Stimulated activated CD8-positive, alpha-beta memory T cell treated with anti-CD3 and anti-CD28 coated beads, Interleukin-15, amount 100 ng/mL, for 1 hour (primary cell): Measurements from ENCODE around the gene NATD1.

Experiments used
- DNase-seq: peaks from one replicate; pipeline ENCODE4 v3.0.0-alpha.2; 2020; ENCODE audit warnings: low read depth

The NATD1 gene

DNA sequence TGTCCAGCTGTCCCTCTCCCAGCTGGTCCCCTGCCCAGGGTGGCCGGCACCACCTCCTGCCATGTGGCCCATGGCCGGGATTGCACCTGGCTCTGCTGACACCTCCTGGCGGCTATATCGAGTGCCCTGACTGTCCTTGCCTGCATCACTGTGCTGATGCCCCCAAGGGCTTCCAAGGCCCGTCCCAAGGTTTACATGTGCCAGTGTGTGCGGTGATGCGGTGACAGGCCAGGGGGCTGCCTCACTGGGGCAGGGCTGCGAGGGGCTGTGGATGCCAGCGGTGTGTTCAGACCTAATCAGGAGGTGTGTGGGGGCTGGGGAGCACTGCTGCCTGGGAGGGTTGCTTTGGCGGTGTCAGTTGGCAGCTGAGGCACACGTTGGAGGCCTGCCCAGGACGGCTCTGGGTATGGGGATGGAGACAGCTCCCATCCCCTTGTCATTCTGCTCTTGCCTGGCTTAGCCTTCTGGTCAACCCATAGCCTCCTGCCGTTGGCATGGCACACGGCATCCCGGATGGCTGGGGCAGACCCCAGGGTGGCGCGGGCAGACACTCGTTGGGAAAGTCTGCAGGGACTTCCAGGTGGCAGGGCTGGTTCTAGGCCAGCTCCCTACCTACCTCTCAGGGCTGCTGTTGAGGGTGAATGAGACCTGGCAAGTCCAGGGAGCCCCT, 36.8 kb upstream of the NATD1 start:
- DNase-seq, result no peak

- no peak for DNase-seq
Measured at GRCh38 chr17:21289175-21289901, 36.1 kb upstream of the NATD1 start.

- no peak for DNase-seq
Measured at GRCh38 chr17:21288571-21289017, 35.4 kb upstream of the NATD1 start.

DNA sequence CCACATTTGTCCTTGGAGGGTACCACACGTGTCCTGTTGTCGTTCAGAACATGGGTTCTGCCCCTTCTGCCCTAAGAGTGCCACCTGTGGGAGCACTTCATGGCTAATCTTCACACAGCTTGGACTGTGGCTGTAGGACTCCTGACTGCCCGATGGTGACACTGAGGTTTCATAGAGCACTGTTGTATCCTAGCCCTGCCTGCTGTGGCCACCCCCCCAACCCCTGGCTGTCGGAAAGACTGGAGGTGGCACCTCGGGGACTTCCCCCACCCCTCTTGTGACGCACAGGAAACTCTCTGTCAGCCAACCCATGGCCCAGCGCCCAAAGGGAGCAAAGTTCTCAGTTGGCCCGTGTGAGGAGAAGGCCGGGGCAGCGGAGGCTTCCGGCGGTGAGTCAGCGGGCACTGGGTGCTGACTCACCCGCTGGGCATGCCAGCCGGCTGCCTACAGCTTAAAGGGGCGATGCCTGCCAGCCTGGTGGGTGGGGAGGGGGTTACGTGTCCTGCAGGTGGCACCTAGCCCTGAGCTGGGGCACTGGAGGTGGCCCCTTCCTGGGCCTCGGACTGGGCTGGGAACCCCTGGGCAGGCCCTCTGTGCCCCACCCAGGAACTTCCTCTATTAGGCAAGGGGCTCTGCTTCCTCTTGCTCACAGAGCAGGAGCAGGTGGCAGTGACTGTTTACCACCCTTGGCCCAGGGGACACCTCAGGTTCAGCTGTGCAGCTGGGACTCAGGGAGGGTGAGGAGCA, 34.7 kb upstream of the NATD1 start:
- DNase-seq, result peak; percentile 97

- DNase-seq, result no peak
Measured at GRCh38 chr17:21286909-21287702, 33.9 kb upstream of the NATD1 start.

GRCh38 chr17:21286066-21286770, 33.0 kb upstream of the NATD1 start:
- DNase-seq, result no peak

DNA sequence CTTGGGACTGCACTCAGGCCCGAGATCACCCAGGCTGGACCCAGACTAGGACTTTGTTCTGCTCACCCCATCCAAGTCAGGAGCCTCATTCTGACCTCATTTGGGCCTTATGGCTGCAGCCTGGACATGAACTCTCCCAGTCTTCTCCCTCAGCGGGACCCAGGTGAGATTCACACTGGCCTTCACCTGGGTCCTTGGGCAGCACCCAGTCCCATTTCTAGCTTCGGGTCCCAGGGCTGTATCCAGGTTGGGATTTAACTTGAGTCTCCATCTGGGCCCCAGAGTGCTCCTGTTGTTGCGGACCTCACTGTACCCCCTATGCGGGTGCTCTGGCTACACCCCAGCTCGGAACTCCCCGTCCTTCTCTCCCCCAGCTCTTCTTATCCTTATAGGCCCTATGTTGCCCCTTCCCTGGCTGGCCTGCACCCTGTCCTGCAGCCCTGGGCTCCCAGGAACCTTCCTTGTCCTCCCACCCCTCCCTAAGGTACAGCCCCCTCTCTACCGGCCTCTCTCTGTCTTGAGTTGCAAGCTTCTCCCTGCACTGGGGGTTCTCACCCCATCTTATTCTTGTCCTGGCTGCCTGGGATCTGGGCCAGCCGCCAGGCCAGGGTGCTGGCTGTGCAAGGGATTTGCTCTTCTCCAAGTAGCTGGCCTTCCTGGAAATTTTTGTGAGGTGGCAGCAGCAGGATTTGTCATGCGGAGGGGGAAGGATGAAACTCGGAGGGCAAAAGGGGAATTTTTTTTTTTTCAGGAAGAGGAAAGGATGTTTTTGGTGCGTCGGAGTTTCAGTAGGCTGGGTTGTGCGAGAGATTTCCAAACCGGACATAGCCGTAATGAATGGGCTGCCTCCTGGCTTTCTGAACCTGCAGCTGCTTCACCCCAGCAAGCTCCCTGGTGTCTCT, 32.2 kb upstream of the NATD1 start:
- DNase-seq, result no peak

- DNase-seq, result peak; percentile 88
Measured at GRCh38 chr17:21284319-21285163, 31.3 kb upstream of the NATD1 start, which contains the start of gene MAP2K3. Gene MAP2K3 (plus strand): TSS chr17:21284711. CDS start chr17:21284921, 210 bp downstream.

GRCh38 chr17:21283482-21284318, 30.5 kb upstream of the NATD1 start:
- no peak for DNase-seq

DNA sequence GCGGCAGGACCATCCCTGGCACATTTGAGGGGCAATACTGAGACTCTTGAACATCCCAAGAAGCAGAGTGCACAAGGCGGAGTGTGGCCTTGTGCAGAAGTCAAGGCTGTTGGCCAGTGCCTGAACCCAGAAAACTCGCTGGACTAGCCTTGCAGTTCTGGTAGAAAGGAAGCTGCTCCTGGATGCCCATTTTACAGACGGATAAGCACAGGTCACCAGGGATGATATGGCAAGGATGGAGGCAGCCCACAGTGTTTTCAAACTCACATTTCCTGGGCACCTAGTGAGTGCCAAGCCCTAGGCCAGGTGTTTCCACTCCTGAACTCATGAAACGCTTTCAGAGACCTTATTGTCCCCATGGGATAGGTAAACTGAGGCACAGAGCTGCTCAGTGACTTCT, 29.6 kb upstream of the NATD1 start:
- DNase-seq, result no peak

DNA sequence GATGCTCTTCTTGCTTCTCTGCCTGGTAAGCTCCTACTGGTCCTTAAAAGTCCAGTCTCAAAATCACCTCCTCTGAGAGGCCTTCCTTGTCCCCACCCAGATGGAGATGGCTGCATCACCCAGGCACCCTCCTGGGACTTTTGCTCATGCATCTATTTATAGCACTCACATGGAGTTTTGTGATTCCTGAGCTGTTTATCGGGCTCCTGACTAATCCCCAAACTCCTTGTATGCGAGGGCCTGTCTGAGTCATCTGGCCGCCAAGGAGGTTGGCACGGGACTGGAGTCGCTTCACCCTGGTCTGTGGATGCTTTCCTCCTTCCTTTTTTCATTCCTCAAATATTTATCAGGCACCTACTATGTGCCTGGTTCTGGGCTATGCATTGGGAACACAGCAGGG, 29.0 kb upstream of the NATD1 start:
- DNase-seq, result no peak

DNA sequence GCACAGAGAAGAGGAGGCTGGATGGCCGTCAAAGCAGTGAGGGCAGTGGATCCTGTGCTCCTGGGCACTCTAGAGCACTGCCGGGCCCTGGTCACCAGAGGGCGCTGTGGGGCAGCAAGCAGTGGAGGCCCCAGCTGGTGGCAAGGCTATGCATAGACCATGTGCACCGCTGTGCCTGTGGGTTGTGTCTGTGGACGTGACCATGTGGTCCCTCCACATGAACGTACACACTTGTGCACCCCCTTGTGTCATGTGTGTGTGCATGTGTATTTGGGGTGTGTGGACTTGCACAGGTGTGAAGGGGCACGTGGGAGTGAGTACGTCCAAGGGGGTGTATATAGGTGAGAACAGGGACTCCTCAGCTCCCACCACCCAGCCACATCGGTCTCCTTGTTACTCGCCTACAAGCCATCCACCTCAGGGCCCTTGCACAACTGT, 26.9 kb upstream of the NATD1 start:
- DNase-seq, result peak; percentile 84

DNA sequence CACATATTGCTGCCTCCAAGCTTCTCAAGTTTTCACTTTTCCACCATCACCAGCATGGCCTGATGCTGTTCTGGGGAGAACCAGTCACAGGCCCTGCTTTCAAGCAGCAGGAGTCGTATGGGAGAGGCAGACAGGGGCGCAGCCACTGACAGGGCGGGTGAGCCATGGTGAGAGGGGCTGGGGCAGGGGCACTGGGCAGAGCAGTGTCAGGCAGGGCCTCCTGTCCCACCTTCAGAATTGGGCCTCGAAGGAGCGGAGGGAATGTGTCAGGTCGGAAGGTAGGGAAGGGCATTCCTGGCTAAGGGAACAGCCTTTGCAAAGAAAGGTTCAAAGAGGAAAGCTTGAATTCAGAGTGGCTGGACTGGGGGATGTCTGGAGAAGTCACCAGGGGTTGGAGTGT, 26.4 kb upstream of the NATD1 start:
- DNase-seq, result no peak

GRCh38 chr17:21279198-21279535, 26.0 kb upstream of the NATD1 start:
- DNase-seq, result no peak

GRCh38 chr17:21278450-21279197, 25.4 kb upstream of the NATD1 start:
- DNase-seq, result no peak

DNA sequence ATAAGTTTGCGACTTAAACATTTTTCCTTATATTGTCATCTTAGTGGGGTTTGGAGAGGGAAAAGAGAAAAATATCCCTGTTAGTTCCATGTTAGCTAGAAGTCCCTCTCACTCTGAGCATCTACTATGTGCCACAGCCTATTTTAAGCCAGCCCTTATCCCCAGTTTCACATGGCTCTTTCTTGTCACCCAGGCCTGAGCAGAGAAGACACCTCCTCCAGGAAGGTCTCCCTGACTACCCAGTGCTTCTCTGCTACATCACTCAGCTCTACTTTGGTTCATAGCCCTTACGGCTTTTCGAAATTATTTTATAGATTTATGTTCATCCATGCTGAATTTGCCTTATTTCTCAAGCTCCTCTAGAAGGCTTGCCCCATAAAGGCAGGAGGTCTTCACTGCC, 24.1 kb upstream of the NATD1 start:
- no peak for DNase-seq

- DNase-seq, result no peak
Measured at GRCh38 chr17:21276264-21276588, 23.0 kb upstream of the NATD1 start.
